ENCODE data around the gene FGF14. TPM values are rescaled to one million over a fixed set of nuclear protein-coding genes. Genes with fewer than 3 reads are reported as not detected.

FGF14 gene
- total RNA-seq, 1 donor from 2014 or later = 0.16 TPM

DNA sequence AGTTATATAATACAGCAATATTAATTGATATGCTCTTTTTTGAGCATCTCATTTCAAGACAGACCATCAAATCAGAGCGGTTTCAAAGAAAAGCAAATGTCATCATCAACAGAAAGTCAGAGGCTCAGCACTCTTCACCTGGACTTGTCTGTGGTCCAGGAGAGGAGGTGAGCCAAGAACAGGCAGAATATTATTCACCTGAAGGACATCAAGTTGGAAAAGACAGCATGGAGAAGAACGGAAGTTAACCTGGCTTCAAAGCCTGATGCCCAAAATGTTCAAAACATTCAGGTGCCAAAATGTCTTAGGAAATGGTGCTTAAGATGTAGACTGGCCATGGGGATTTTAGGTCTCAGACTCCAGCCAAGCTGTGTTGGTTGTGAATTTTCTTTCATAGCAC lies 40.7 kb downstream of the FGF14 start:
- no peak for ATAC-seq

GRCh38 chr13:102359264-102359663 lies 42.6 kb downstream of the FGF14 start:
- ATAC-seq = no peak

DNA sequence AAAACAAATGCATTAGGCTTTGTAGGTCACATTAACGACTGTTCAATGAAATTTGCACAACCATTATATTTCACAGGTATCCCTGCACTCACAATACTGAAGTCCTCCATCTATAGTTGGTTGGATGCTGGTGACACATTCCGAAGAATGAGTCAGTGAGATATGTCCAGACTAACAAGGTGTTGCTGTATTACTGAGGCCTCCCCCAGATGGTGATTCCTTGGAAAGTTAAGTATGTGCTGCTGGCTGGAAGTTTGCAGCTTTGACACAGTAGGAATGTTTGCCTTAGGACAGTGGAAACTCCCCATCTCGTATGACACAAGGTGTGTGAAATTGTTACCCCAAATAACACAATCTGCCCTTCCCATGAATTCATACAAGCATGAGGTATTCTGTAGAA lies 46.6 kb downstream of the FGF14 start:
- ATAC-seq = no peak

DNA sequence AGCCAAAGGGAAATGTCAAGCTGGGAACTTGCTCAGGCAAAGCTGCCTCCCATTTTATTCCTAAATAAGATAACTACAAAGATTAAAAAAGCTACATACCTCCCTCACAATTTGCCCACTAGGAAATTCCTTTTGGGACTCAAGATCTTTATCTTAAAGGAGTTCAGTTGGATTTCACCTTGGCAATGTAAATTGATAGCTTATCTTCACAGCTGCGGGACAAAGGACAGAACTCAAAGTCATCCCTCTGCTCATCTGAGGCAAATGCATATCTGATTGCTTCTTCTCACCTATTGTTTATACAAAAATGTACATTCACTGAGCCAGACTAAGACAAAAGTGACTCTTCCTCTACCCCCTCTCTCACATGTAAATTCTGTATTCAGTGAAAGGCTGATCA lies 47.8 kb downstream of the FGF14 start:
- no peak for ATAC-seq

- no peak for ATAC-seq
These were observed 50.3 kb downstream of the FGF14 start for GRCh38 chr13:102351521-102351920.

DNA sequence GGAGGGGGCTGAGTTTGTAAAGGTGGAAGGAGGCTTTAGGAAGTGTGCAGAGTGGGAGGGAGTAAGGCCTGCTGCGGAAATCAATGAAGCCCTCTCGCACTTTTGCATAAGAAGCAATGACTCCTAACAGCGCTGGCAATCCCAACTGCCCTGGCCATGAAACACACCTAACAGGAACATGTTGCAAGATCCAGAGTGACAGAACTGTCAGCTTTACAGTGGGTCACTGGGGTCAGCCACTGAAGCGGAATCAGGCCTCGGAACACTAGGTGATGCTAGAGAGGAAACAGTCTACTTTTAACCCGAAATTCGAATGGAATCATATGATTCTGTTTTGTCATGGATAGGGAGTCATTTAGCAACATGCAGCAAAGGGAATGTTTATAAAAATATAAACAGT lies 54.4 kb downstream of the FGF14 start:
- no peak for ATAC-seq

- ATAC-seq = no peak
These were observed 55.1 kb downstream of the FGF14 start for GRCh38 chr13:102346769-102347168.

DNA sequence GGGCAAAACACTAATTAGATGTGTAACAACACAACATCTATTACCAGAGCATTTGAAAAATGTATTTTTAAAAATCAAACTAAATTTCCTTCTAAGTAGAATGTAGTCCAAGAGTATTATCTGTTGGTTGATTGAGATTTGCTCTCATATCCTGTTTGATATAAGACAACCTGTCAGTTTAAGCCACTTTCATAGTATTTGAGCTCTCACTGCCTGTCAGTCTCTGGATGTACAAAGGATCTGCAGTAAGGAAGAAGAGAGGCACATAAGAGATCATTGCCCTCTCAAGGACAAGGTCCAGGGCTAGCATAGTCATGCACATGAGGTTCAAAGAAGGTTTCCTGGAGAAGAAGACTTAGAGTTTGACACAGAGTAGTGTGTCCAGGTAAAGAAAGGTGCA lies 57.4 kb downstream of the FGF14 start:
- no peak for ATAC-seq

DNA sequence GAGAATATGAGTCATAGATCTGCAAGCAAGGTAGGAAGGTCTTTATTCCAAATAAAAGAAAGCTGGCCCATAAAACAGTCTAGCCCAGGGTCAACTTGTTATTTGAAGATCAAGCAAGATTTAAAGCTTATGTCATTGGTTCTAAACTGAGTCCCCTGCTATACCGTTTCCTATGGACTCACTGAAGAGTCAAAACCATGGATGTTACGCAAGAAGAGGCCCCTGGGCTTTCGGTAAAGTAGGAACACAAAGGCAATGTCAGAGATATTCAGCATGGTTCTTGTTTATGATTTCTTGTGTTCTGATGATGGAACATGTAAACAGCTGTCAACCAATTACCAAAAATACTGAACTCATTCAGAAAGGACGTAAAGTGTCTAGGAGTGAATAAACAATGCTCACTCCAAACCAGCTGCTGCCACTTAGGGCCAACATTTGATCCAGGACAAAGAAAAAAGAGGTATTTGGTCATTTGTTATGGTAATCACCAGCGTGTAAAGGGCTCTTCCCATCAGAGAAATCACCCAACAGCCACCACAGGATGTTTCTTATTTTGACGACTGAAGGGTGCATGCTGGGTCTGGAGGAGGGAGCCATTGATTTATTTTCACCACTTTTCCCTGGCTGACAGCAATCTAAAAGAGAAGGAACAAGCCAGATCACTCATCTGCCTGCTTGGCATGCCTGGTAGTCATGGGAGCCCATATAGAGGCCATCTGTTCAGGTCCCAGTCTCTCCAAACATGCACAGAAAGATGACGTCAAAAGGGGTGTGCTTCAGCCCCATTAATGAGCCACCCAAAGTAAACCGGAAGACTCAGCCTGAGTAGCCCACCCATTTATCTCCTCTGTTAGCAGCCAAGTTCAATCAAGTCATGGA lies 68.3 kb downstream of the FGF14 start:
- no peak for ATAC-seq

DNA sequence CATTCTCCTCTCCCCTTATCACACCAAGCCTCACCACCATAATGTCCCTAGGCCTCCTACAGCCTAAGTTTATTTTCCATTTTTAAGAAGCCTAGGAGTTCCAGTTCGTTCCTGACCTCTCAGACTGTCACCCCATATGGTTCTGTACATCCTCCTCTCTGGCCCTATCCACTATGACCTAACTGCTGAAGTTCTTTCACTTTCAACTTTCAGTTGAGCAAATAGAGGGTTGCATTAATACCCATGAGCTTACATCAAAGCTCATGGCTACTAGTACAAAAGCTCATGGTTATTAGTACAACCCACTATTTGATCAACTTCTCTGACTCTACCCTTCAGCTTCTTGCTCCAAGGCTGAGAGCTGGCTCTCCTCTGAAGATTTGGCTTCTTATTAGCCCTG lies 72.9 kb downstream of the FGF14 start:
- ATAC-seq = no peak

- ATAC-seq = no peak
These were observed 74.7 kb downstream of the FGF14 start for GRCh38 chr13:102327119-102327617.

- ATAC-seq = no peak
These were observed 75.3 kb downstream of the FGF14 start for GRCh38 chr13:102326381-102327118.

DNA sequence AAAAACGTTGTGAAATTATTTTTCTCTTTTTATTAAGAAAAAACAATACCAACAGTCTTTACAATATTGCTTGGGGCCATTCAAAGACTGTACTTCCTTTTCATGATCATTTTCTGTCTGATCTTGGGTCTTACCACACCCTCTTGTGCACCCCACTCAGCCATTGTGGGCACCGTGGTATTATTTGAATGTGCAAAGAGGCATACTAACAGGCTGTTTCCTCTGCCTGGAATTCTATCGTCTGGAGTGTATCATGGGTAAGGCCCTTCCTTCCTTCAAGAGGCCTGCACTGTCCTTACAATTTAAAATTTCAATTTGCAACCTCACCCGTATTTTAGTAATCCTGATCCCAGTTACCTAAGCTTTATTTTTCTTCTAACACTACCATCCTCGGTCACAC lies 76.5 kb downstream of the FGF14 start:
- no peak for ATAC-seq

- no peak for ATAC-seq
These were observed 78.3 kb downstream of the FGF14 start for GRCh38 chr13:102323505-102323904.

GRCh38 chr13:102323012-102323411 lies 78.8 kb downstream of the FGF14 start:
- no peak for ATAC-seq

DNA sequence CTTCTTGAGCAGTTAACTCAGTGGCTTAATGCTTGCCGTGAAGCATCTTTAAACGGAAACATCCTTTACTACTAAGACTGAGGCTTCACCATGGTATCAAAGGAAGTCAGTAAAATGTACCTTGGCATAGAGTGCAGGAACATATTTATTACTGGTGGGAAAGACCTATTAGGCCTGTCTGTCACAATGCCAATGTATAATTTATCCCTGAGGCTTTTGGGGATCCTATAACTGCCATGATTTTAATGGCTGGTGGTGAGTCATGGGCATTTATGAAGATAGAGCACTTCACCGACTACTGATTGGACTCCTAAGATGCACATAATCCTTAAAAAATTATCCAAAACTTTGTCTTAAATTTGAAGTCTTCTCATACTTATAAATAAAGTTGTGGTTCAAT lies 79.6 kb downstream of the FGF14 start:
- no peak for ATAC-seq

DNA sequence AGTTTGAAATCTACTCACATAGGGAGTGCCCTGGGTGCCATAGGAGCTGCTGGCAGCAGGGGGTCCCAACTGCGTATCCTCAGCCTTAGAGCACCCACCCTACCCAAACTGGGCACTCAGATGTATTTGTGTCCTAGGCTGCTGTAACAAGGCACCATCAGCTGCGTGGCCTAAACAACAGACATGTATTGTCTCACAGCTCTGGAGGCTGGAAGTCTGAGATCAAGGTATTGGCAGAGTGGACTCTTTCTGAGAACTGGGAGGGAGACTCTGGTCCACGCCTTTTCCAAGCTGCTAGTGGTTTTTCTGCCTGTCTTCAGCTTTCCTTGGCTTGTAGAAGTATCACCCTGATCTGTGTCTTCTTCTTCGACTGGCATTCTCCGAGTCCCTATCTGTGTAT lies 83.6 kb downstream of the FGF14 start:
- ATAC-seq = no peak

- no peak for ATAC-seq
These were observed 84.3 kb downstream of the FGF14 start for GRCh38 chr13:102317593-102317992.

GRCh38 chr13:102316732-102317131 lies 85.1 kb downstream of the FGF14 start:
- no peak for ATAC-seq

GRCh38 chr13:102312841-102313240 lies 89.0 kb downstream of the FGF14 start:
- ATAC-seq = no peak

DNA sequence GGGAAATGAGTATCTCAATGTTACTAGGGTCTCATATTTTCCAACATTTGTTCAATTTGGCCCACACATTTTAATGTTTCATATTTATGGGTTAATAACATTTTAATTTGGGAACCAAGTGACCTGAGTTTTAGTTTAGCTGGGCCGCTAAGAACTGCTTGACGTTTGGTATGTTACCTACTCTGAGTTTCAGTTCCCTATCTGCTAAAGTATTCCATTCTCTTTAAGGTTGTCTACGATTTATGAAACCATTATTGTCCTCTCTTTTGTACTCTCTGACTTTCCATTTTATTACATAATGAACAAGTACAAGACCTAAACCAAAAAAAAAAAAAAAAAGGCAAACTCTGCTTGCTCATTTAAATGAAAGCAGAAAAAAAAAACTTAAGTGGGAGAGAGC lies 89.9 kb downstream of the FGF14 start:
- no peak for ATAC-seq

- ATAC-seq = no peak
These were observed 90.4 kb downstream of the FGF14 start for GRCh38 chr13:102311419-102311796.

- ATAC-seq = no peak
These were observed 91.0 kb downstream of the FGF14 start for GRCh38 chr13:102310691-102311418.

All from esophagus mucosa (tissue), 1 donor.